ENCODE data around the gene ALDH4A1. TPM values are rescaled to one million over a fixed set of nuclear protein-coding genes. Genes with fewer than 3 reads are reported as not detected.

ALDH4A1 gene, protein sequence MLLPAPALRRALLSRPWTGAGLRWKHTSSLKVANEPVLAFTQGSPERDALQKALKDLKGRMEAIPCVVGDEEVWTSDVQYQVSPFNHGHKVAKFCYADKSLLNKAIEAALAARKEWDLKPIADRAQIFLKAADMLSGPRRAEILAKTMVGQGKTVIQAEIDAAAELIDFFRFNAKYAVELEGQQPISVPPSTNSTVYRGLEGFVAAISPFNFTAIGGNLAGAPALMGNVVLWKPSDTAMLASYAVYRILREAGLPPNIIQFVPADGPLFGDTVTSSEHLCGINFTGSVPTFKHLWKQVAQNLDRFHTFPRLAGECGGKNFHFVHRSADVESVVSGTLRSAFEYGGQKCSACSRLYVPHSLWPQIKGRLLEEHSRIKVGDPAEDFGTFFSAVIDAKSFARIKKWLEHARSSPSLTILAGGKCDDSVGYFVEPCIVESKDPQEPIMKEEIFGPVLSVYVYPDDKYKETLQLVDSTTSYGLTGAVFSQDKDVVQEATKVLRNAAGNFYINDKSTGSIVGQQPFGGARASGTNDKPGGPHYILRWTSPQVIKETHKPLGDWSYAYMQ
- 9.6 and 18.6 TPM in 2 replicates for total RNA-seq

GRCh38 chr1:18902523-18903290, at the start of gene ALDH4A1:
TSS of gene ALDH4A1 (minus strand) at chr1:18902555. CDS start at chr1:18902523, 32 bp downstream.

GRCh38 chr1:18859560-18859959, 42.8 kb downstream of the ALDH4A1 start, which contains the start of gene TAS1R2:
TSS of gene TAS1R2 (minus strand) at chr1:18859660. CDS start at chr1:18859660, 0 bp downstream.

Other genes starting within 250 kb of the ALDH4A1 start
- not detected in 2 replicates for gene TAS1R2, start 42.9 kb downstream of the ALDH4A1 start, total RNA-seq
- gene IFFO2, start 54.1 kb upstream of the ALDH4A1 start, total RNA-seq = 6.6 and 7.2 TPM in 2 replicates